HuH-7 (cell line): ENCODE data around the gene AP1B1.
"Not testable (repeated sequence)": the region's sequence is repeated elsewhere in the genome, so short reads cannot be mapped to it uniquely, and the experiment has no call there.

Source experiments
- DNase-seq: peaks from one replicate; pipeline ENCODE4 v3.0.0; 2011; ENCODE audit warnings: low spot score

Gene AP1B1

GRCh38 chr22:29387921-29388758 is at the start of gene AP1B1:
Gene AP1B1, minus strand, starts transcription at chr22:29388570. Its CDS starts 21,327 bp downstream, at chr22:29367243.
- peak; percentile 99 for DNase-seq

- no peak for DNase-seq
Observed at GRCh38 chr22:29435236-29436136, 47.1 kb upstream of the AP1B1 start.

GRCh38 chr22:29434288-29434687 is 45.9 kb upstream of the AP1B1 start:
- no peak for DNase-seq

DNA sequence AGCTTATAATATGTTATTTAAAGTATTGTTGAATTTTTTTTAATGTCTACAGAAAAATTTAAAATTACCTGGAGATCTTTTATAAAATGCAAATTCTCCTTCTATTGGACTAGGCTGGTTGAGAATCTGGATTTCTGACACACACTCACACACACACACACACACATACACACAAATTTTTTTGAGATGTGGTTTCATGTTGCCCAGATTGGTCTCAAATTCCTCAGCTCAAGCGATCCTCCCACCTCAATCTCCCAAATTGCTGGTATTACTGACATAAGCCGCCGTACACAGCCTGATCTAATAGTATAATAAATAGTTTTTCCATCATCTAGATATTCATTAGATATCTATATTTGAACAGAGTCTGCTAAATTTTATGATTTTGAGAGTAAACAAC is 45.5 kb upstream of the AP1B1 start:
- no peak for DNase-seq

GRCh38 chr22:29431986-29432385 is 43.6 kb upstream of the AP1B1 start:
- no peak for DNase-seq

DNA sequence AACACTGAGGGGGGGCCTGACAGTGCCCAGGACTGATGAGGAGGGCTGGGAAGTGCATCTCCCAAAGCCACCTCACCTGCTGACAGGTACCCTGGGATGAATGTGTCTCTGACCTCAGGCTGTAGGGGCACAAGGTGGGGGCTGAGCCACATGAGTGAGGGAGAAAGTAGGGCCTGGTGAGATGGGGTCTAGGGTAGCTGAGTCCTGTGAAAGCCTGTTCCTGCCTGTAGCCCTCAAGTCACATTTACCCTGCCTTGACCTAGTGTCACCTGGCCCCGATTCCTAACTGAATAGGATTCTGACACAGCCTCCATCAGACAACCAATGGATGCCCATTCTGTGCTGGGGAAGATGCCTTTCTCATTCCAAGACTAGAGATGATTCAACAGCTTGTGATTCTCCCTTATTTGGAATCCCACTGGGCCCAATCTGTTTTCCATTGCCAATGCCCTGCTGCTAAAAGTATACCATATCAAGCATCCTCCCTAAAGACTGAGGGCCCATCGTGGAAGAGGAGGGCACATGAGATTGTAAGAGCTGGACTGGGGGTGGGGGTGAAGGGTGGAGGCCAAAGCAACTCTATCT is 38.9 kb upstream of the AP1B1 start:
- no peak for DNase-seq

DNA sequence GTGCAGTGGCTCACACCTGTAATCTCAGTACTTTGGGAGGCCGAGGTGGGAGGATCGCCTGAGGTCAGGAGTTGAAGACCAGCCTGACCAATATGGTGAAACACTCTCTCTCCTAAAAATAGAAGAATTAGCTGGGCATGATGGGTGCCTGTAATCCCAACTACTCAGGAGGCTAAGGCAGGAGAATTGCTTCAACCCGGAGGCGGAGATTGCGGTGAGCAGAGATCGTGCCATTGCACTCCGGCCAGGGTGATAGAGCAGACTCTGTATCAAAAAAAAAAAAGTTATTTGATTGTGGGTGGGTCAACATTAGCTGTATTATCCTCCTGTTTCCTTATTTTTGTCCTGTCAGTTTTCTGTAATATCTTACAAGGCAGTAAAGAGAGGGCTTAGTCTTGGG is 38.1 kb upstream of the AP1B1 start:
- DNase-seq, result no peak

GRCh38 chr22:29418704-29419103 is 30.3 kb upstream of the AP1B1 start:
- not testable (repeated sequence) for DNase-seq

- DNase-seq, result not testable (repeated sequence)
Observed at GRCh38 chr22:29414951-29415591, 26.7 kb upstream of the AP1B1 start.

- not testable (repeated sequence) for DNase-seq
Observed at GRCh38 chr22:29412772-29413171, 24.4 kb upstream of the AP1B1 start.

- not testable (repeated sequence) for DNase-seq
Observed at GRCh38 chr22:29411569-29412211, 23.3 kb upstream of the AP1B1 start.

GRCh38 chr22:29408940-29409339 is 20.6 kb upstream of the AP1B1 start:
- no peak for DNase-seq

- not testable (repeated sequence) for DNase-seq
Observed at GRCh38 chr22:29401538-29401937, 13.2 kb upstream of the AP1B1 start.

DNA sequence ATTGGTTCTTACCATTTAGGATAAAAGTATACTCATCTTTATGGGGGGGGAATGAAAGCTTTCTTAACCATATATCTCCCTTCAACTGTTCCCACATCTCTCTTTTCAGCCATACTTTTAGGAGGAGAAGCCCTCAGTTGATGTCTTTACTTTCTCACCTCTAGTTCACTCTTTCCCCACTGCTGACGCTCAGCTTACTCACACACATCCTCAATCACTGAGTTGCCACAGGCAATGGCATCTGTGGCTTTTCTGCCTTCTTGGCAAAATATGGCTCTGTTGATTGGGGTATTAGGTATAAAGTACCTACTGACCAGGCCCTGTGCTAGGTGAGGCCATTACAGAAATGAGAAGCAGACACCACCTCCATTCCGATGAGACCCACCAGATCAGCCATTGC is 12.2 kb upstream of the AP1B1 start:
- DNase-seq, result no peak

DNA sequence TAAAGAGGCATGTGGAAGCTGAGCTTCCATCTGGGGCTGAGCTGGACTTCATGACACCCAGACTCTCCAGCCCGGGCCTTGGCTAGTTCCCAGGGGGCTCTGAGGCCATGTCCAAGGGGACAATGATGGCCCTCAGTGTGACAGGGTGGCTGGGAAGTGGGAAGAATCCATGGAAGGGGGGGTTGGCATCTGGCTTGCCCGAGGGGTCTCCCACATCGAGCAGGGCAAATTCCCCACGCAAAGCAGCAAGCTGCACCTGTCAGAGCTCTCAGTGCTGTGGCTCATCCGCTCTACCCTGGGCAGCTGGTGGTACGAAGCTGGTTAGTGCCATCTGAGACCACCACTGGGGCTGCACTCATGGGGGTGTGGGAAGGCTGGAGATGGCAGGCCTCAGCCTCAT is 9.4 kb upstream of the AP1B1 start:
- DNase-seq, result no peak

DNA sequence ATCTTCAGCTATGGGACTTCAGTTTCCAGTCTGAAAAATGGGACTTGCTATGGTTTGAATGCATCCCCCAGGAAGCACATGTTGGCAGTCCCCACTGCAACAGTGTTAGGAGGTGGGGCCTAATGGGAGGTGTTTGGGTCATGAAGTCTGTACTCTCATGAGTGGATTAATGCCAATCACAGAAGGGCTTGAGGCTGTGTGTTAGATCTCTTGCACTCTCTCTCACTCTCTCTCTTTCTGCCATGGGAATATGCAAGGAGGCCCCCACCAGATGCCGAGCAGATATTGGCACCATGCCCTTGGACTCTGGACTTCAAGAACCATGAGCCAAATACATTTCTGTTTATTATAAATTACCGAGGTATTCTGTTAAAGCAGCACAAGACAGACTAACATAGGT is 7.8 kb upstream of the AP1B1 start:
- DNase-seq, result no peak

DNA sequence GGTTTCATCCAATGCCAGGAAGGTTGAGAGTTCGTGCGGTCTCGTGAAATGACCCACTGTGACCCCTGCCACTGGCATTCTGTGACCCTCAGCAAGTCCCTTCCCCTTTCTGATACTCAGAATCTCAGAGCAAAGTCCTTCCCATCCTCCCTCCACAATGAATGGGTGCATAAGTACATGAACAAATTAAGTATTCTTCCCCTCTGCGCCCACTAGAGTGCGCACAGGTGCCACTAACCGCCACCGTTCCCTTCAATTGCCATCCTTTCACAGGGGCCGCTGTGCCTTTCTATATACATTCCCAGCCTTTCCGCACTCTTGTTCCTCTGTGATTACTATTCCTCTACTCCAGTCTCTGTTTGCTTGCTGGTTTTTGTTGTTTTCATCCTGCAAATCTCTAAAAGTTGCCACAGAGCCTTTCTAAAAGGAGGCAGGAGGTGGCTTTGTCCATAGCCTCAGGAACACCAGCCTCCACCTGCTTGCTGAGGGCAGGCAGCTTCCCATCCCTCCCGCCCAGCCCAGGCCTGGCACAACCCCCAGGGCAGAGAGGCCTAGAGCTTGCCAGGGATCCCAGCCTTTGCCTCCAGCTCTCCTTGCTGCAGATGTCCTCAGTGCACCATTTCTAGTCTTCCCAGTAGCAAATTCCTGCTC is 6.7 kb upstream of the AP1B1 start:
- DNase-seq, result peak; percentile 91

GRCh38 chr22:29393019-29393608 is 4.7 kb upstream of the AP1B1 start:
- DNase-seq, result peak; percentile 79

DNA sequence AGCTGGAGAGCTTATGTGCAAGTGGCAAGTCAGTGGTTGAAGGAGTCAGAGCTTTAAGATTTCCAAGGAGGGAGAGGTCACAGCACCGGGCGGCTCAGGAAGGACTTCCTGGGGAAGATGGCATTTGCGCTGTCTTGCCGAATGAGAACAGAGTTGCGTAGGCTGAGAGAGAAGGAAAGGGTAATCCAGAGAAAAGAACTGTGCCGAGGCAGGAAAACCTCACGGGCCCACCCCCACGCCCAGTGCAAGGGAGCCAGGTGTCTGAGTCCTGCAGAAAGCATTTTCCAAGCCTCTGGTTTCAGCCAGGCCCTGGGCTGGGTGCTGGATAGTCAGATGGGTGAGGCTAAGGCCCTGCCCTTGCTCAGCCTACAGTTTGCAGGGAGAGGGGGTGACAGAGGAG is 3.2 kb upstream of the AP1B1 start:
- no peak for DNase-seq

DNA sequence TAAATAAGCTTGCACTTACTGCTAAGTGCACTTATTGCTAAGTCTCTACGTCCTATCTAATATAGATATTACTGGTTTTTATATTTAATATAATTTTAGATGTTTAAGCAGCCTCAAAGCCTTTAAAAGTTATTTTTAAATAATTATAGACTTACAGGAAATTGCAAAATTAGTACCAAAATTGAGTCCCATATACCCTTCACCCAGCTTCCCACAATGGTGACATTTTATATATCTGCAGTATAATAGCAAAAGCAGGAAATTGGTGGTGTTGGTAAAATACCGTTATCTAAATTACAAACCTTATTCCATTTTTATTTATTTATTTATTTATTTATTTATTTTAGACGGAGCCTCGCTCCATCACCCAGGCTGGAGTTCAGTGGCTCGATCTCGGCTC is 1.9 kb upstream of the AP1B1 start:
- no peak for DNase-seq

- DNase-seq, result no peak
Observed at GRCh38 chr22:29388759-29389090, 355 bp upstream of the AP1B1 start.
